ENCODE results near the gene IRF2BPL.
A peak's percentile ranks its signal among the peaks of the same experiment; 100 is the strongest.

Gene IRF2BPL

DNA sequence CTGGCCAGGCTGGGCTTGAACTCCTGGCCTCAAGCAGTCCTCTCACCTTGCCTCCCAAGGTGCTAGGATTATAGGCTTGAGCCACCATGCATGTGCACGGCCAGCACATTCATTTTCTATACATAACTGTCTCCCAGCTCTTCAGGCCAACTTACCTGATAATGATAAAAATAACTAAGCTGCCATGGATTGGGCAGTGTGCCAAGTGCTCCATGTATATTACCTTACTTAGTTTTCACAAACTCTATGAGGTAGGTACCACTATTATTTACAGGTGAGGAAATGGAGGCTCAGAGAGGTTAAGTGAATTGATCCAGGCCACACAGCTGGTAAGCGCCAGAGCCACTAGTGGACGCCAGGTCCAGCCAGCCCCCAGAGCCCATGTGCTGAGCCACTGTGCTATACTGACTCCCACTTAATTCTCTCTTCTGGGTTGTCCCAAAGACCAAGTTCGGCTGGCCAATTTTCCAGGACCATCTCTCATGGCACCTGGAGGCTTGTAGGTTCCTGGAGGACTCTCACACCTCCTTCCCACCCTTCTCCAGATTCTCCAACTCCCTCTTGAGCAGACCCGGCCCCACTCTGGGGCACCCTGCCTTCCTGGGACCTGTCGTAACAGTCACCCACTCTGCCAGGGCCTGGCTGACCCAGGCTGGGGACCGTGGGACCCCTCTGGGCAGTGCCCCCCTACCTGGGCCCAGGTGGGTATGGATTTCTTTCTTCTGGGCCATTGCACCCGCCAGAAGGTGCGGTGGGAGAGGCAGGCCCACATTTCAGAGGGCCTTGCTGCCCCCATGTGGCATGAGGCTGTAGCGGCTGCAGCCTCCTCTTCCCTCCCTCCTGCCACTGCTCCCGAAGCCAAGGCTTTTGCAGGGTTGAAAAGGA lies 39.4 kb upstream of the IRF2BPL start:
- peak; percentile 58 for DNase-seq (ENCODE audit: low spot score)
- TF ChIP-seq, protein P1, sequence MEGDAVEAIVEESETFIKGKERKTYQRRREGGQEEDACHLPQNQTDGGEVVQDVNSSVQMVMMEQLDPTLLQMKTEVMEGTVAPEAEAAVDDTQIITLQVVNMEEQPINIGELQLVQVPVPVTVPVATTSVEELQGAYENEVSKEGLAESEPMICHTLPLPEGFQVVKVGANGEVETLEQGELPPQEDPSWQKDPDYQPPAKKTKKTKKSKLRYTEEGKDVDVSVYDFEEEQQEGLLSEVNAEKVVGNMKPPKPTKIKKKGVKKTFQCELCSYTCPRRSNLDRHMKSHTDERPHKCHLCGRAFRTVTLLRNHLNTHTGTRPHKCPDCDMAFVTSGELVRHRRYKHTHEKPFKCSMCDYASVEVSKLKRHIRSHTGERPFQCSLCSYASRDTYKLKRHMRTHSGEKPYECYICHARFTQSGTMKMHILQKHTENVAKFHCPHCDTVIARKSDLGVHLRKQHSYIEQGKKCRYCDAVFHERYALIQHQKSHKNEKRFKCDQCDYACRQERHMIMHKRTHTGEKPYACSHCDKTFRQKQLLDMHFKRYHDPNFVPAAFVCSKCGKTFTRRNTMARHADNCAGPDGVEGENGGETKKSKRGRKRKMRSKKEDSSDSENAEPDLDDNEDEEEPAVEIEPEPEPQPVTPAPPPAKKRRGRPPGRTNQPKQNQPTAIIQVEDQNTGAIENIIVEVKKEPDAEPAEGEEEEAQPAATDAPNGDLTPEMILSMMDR (IDR thresholded peaks at IDR 0.05; ENCODE audit: extremely low read depth, missing control alignments), result peak; percentile 93

DNA sequence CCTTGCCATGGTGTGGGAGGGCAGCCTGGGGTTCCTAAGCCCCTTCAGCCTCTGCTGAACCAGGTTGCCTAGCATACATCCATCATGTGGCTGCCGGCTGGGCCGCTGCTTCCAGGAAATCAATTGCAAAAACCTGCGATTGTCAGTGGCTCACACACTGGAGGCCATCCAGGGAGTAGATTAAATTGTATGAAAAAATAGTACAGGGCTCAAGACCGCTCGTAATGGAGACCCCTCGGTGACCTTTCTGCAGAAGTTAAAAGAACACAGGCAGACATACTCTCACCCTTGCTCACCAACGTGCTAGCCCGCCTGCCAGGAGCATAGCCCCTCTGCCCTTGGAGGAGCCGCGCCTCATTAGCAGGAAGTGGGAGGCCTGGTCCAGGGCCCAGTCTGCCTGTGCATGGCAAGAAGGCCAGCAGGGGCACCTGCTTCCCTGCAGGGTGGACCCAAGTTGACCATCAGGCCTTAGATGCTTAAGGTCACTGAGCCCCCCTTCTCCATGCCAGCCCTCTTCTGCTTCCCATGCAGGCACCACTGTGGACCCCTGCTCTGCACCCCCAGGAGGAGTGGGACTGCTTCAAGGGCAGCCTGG lies 38.2 kb upstream of the IRF2BPL start:
- TF ChIP-seq, protein P1 (IDR thresholded peaks at IDR 0.05; ENCODE audit: extremely low read depth, missing control alignments), result no peak
- no peak for DNase-seq (ENCODE audit: low spot score)

DNA sequence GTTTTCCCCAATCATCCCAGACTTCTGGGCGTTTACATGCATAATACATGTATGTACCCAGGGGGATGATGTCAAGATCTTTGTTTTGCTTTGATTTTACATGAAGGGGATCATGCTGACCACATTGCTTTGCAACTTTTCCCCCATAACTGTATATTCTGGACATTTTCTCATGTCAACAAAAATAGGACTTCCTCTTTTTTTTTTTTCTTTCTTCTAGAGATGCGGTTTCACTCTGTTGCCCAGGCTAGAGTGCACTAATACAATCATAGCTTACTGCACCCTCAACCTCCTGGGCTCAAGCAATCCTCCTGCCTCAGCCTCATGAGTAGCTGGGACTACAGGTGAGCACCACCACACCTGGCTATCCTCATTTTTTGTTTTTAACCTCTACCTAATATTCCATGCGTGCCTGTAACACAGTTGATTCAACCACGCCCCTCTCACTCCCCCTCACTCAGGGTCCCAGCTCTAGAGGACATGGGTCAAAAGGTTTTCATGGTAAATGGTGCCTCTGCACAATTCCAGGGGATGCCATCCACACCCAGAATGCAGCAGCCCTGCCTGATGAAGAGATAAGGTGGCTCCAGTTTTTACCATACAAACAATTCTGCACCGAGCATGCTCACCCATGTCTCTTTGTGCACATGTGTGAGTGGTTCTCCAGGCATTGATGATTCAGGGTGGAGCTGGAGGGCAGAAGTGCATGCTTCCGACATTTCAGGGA lies 37.5 kb upstream of the IRF2BPL start:
- TF ChIP-seq, protein P1 (IDR thresholded peaks at IDR 0.05; ENCODE audit: extremely low read depth, missing control alignments), result no peak

DNA sequence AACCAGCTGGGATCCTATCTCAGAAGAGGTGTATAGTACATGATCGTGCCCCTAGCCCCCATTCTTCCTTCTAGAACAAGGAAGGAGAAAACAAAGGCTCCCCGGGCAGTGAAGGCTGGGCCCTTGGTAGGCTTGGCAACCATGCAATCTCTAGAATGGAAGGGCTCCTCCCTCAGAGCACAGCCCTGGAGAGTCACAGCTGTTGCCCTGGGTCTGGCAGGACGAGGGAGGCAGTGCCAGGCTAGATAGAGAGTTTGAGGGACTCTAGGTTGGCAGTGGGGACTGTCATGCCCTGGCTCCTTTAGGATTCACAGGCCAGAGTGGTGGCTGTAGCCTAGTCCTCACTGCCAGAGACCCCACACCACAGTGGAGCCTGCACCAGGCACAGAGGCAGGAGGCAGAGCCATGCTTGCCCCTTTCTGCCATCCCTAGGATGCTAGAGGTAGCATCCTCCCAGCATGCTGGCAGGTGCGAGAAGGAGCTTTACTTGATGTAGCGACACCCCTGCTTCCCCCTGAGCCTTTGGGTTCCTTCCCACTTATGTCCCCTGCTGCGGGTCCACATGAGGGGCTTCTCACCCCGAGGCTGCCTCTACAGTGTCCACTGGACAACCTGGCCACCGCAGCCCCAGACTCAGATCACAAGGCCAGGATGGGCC lies 36.1 kb upstream of the IRF2BPL start:
- TF ChIP-seq, protein P1 (IDR thresholded peaks at IDR 0.05; ENCODE audit: extremely low read depth, missing control alignments), result no peak
- DNase-seq (ENCODE audit: low spot score), result no peak

More for the DNA sequence above, 37.5 kb upstream of the IRF2BPL start:
- no peak for DNase-seq (ENCODE audit: low spot score)

DNA sequence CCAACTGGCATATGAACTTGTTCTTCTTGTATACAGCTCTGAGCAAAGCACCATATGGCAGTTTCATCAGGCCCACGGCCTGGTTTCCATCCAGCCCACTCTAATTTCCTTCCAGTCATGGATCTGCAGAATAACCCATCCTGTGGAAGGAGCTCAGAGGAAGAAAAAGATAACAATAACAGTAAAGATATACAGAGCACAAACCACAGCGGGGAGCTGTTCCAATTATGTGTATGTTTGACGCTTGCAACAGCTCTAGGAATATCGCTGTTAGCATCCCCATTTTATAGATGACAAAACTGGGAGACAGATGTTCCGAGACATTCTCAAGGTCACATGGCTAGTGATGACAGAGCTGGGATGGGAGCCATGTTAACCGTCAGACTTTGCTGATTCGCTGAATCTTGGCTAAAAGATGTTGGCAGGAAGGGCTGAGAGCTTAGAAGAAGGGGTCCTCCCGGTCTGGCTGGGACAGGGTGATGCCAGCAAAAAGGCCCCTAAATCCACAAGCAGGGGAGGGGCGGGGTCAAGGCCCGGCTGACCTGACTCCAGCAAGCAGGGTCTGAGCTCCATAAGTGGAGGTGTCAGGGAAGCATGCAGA lies 35.2 kb upstream of the IRF2BPL start:
- TF ChIP-seq, protein P1 (IDR thresholded peaks at IDR 0.05; ENCODE audit: extremely low read depth, missing control alignments), result no peak
- DNase-seq (ENCODE audit: low spot score), result no peak

DNA sequence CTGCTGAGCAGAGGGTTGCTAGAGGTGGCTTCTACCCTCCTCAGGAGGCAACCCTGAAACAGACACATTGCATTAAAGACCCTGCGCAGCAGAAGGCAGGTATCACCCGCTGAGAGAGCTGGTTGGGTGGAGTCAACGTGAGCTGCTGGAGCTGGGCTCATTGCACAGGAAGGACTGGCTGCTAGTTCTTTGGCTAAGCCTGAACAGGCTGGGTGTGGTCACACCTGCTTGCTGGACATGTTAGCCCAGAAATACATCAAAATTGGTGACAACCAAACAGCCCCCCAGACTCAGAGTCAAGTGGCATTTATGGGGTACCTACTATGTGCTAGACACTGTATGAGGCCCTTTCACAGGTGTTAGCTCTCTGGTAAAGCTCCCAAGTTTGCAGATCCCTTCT lies 33.8 kb upstream of the IRF2BPL start:
- TF ChIP-seq, protein P1 (IDR thresholded peaks at IDR 0.05; ENCODE audit: extremely low read depth, missing control alignments), result no peak
- no peak for DNase-seq (ENCODE audit: low spot score)

Data from GM20000 (cell line).